DOHH2 (cell line): Measurements from ENCODE around the gene STRA6.

ENCODE experiments used
- H3F3A ChIP-seq: fragments of 200-600 bp; sonication (generic), shearing (Covaris generic); 2 replicates; pipeline ENCODE4 v1.6.0; 2016; ENCODE audit warnings: antibody characterized with exemption, mild to moderate bottlenecking; ENCODE audit not compliant: control insufficient read depth, insufficient read depth
- H3K27ac ChIP-seq: fragments of 200-600 bp; sonication (generic); 2 replicates; pipeline ENCODE4 v1.5.1; 2014; ENCODE audit warnings: low read depth, mild to moderate bottlenecking, low read length, moderate library complexity
- H3K27me3 ChIP-seq: fragments of 200-600 bp; sonication (generic); 2 replicates; pipeline ENCODE4 v1.6.1; 2014; ENCODE audit warnings: mild to moderate bottlenecking, low read length, mixed read lengths; ENCODE audit not compliant: control insufficient read depth
- H3K36me3 ChIP-seq: fragments of 200-600 bp; sonication (generic); 2 replicates; pipeline ENCODE4 v1.6.1; 2014; ENCODE audit warnings: mild to moderate bottlenecking, low read length, moderate library complexity, mixed read lengths; ENCODE audit not compliant: control insufficient read depth
- H3K4me1 ChIP-seq: fragments of 200-600 bp; sonication (generic); 2 replicates; pipeline ENCODE4 v1.6.1; 2014; ENCODE audit warnings: mild to moderate bottlenecking, low read length, mixed read lengths; ENCODE audit not compliant: control insufficient read depth
- H3K4me2 ChIP-seq: fragments of 200-600 bp; sonication (generic); 2 replicates; pipeline ENCODE4 v1.6.0; 2014; ENCODE audit warnings: mild to moderate bottlenecking, low read length, moderate library complexity
- H3K4me3 ChIP-seq: fragments of 200-600 bp; sonication (generic); 2 replicates; pipeline ENCODE4 v1.5.1; 2014; ENCODE audit warnings: mild to moderate bottlenecking, low read length, mixed read lengths
- H3K79me2 ChIP-seq: fragments of 200-600 bp; sonication (generic); 2 replicates; pipeline ENCODE4 v1.6.1; 2014; ENCODE audit warnings: mild to moderate bottlenecking, low read length, mixed read lengths; ENCODE audit not compliant: control insufficient read depth
- H3K9me2 ChIP-seq: fragments of 200-600 bp; sonication (generic); replicated peaks from 2 replicates; pipeline ENCODE4 v1.6.1; 2014; ENCODE audit warnings: mild to moderate bottlenecking, low read length, mixed read lengths; ENCODE audit not compliant: control insufficient read depth
- H3K9me3 ChIP-seq: fragments of 200-600 bp; sonication (generic); 2 replicates; pipeline ENCODE4 v1.6.1; 2014; ENCODE audit warnings: antibody characterized with exemption, low read length, mixed read lengths; ENCODE audit not compliant: control insufficient read depth, insufficient read depth
- H4K20me1 ChIP-seq: fragments of 200-600 bp; sonication (generic); 2 replicates; pipeline ENCODE4 v1.6.0; 2014; ENCODE audit warnings: low read depth, mild to moderate bottlenecking, antibody characterized with exemption, low read length, moderate library complexity; ENCODE audit not compliant: control insufficient read depth, insufficient read depth
- EZH2phosphoT487 ChIP-seq: fragments of 200-600 bp; sonication (generic); IDR thresholded peaks from 2 replicates; pipeline ENCODE4 v1.6.1; 2017; ENCODE audit warnings: borderline replicate concordance, mild to moderate bottlenecking, antibody characterized with exemption, low read length, moderate library complexity, mixed read lengths
- TF ChIP-seq, protein P1 (sequence below): fragments of 200-600 bp; sonication (generic); IDR thresholded peaks from one replicate; pipeline ENCODE4 v1.5.1; 2014; ENCODE audit warnings: antibody characterized with exemption, mild to moderate bottlenecking, low read depth, low read length; ENCODE audit not compliant: poor library complexity, severe bottlenecking

The STRA6 gene

GRCh38 chr15:74155766-74156417 lies 46.7 kb downstream of the STRA6 start:
- H3K4me2 ChIP-seq, result no peak overlapping the region
- H4K20me1 ChIP-seq, result no peaks in the 10 kb centered on the region
- H3F3A ChIP-seq, result no peaks in the 10 kb centered on the region
- H3K36me3 ChIP-seq, result no peaks in the 10 kb centered on the region
- TF ChIP-seq, protein P1, sequence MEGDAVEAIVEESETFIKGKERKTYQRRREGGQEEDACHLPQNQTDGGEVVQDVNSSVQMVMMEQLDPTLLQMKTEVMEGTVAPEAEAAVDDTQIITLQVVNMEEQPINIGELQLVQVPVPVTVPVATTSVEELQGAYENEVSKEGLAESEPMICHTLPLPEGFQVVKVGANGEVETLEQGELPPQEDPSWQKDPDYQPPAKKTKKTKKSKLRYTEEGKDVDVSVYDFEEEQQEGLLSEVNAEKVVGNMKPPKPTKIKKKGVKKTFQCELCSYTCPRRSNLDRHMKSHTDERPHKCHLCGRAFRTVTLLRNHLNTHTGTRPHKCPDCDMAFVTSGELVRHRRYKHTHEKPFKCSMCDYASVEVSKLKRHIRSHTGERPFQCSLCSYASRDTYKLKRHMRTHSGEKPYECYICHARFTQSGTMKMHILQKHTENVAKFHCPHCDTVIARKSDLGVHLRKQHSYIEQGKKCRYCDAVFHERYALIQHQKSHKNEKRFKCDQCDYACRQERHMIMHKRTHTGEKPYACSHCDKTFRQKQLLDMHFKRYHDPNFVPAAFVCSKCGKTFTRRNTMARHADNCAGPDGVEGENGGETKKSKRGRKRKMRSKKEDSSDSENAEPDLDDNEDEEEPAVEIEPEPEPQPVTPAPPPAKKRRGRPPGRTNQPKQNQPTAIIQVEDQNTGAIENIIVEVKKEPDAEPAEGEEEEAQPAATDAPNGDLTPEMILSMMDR, result no peak
- TF ChIP-seq EZH2phosphoT487, result no peak
- no peaks in the 10 kb centered on the region for H3K9me3 ChIP-seq
- no peaks in the 10 kb centered on the region for H3K4me1 ChIP-seq
- peaks cover 21% of the 10 kb centered on the region for H3K27me3 ChIP-seq
- H3K79me2 ChIP-seq, result no peaks in the 10 kb centered on the region
- H3K27ac ChIP-seq, result no peak overlapping the region
- H3K9me2 ChIP-seq, result no peaks in the 10 kb centered on the region
- H3K4me3 ChIP-seq, result no peak overlapping the region

DNA sequence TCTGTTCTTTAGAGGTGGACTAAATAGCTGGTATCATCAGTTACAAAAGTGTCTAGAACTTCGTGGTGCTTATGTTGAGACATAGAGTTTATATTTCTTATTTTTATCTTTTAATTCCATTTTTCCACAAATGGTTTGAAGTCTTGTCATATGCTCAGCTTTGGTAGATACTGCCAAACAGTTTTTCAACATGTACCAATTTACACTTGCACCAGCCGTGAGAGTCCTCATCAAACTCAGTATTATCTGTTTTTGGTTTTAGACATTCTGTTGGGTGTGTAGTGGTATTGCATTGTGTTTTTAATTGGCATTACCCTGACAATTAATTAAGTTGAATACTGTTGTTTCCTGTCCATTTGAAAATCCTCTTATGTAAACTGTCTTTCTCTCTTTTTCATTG lies 55.5 kb downstream of the STRA6 start:
- no peak for TF ChIP-seq EZH2phosphoT487
- TF ChIP-seq, protein P1, result no peak
- Histone ChIP-seq H3K4me3 (no peak overlapping the region), H3F3A (no peaks in the 10 kb centered on the region), H4K20me1 (no peaks in the 10 kb centered on the region), H3K79me2 (no peaks in the 10 kb centered on the region), H3K9me3 (no peaks in the 10 kb centered on the region), H3K36me3 (no peaks in the 10 kb centered on the region), H3K4me2 (no peak overlapping the region), H3K27me3 (peaks cover 2% of the 10 kb centered on the region), H3K4me1 (no peaks in the 10 kb centered on the region), H3K27ac (no peak overlapping the region), H3K9me2 (no peaks in the 10 kb centered on the region)

DNA sequence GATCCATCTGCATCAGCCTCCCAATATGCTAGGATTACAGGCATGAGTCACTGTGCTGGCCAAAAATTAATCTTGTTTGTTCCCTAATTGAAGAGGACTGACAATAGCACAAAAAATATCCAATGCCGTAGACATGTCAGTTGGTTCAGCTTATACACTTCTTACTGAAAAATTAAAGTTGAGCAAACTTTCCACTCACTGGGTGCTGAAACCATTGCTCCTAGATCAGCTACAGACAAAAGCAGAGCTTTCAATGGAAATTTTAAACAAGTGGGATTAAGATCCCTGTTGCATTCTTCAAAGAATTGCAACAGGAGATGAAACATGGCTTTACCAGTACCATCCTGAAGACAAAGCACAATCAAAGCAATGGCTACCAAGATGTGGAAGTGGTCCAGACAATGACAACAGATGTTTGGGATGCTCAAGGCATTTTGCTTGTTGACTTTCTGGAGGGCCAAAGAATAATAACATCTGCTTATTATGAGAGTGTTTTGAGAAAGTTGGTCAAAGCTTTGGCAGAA lies 56.2 kb downstream of the STRA6 start:
- H3K9me2 ChIP-seq, result no peaks in the 10 kb centered on the region
- no peak for TF ChIP-seq EZH2phosphoT487
- TF ChIP-seq, protein P1, result no peak
- no peaks in the 10 kb centered on the region for H3K4me1 ChIP-seq
- no peaks in the 10 kb centered on the region for H3K9me3 ChIP-seq
- H3F3A ChIP-seq, result no peaks in the 10 kb centered on the region
- H3K36me3 ChIP-seq, result no peaks in the 10 kb centered on the region
- no peaks in the 10 kb centered on the region for H3K79me2 ChIP-seq
- H3K4me3 ChIP-seq, result no peak overlapping the region
- H3K4me2 ChIP-seq, result no peak overlapping the region
- peaks cover 2% of the 10 kb centered on the region for H3K27me3 ChIP-seq
- H3K27ac ChIP-seq, result no peak overlapping the region
- H4K20me1 ChIP-seq, result no peaks in the 10 kb centered on the region
